Endodermal cell (in vitro differentiated cells): ENCODE data around the gene TMEM147. TPM values are rescaled to one million over a fixed set of nuclear protein-coding genes. Genes with fewer than 3 reads are reported as not detected.

ENCODE experiments used
- DNase-seq: peaks from one replicate; pipeline ENCODE4 v3.0.0-alpha.2; 2017
- H3K27ac ChIP-seq: 2 replicates; pipeline ENCODE4 v1.5.1; 2013; ENCODE audit warnings: mild to moderate bottlenecking, low read depth, low read length, moderate library complexity
- H3K27me3 ChIP-seq: 2 replicates; pipeline ENCODE4 v1.6.1; 2013; ENCODE audit warnings: mild to moderate bottlenecking, low read length, moderate library complexity; ENCODE audit not compliant: insufficient read depth, control insufficient read depth, poor library complexity, severe bottlenecking
- H3K36me3 ChIP-seq: 2 replicates; pipeline ENCODE4 v1.7.0; 2013; ENCODE audit warnings: mild to moderate bottlenecking, low read length, moderate library complexity; ENCODE audit not compliant: control insufficient read depth, insufficient read depth
- H3K4me1 ChIP-seq: one replicate; pipeline ENCODE4 v1.7.0; 2013; ENCODE audit warnings: low read length; ENCODE audit not compliant: control insufficient read depth, insufficient read depth
- H3K4me3 ChIP-seq: 2 replicates; pipeline ENCODE4 v1.5.1; 2013; ENCODE audit warnings: mild to moderate bottlenecking, low read length, moderate library complexity
- H3K9ac ChIP-seq: 2 replicates; pipeline ENCODE4 v1.6.1; 2013; ENCODE audit warnings: mild to moderate bottlenecking, low read length, moderate library complexity; ENCODE audit not compliant: poor library complexity, severe bottlenecking; ENCODE audit errors: extremely low read depth
- H3K9me3 ChIP-seq: 2 replicates; pipeline ENCODE4 v1.6.1; 2013; ENCODE audit warnings: mild to moderate bottlenecking, low read length, moderate library complexity; ENCODE audit not compliant: control insufficient read depth
- H3K27ac Mint-ChIP-seq: 2 replicates; pipeline ENCODE4 v1.8.0; 2020; ENCODE audit warnings: mixed read lengths
- H3K27me3 Mint-ChIP-seq: 2 replicates; pipeline ENCODE4 v1.8.0; 2021; ENCODE audit warnings: mild to moderate bottlenecking, mixed read lengths; ENCODE audit not compliant: insufficient read depth
- H3K36me3 Mint-ChIP-seq: 2 replicates; pipeline ENCODE4 v1.8.0; 2020; ENCODE audit warnings: low read depth, mixed read lengths
- H3K4me1 Mint-ChIP-seq: 2 replicates; pipeline ENCODE4 v1.8.0; 2020; ENCODE audit warnings: mixed read lengths
- H3K4me3 Mint-ChIP-seq: 2 replicates; pipeline ENCODE4 v1.8.0; 2020; ENCODE audit warnings: mild to moderate bottlenecking, moderate library complexity, mixed read lengths
- H3K9me3 Mint-ChIP-seq: 2 replicates; pipeline ENCODE4 v1.8.0; 2020; ENCODE audit warnings: mild to moderate bottlenecking, mixed read lengths
- WGBS, 2 experiments: methylation state at CpG; one replicate each; pipeline versions ENCODE4 v1.1.5 to v1.1.7; 2013; ENCODE audit warnings: missing lambda C conversion rate in 2 of 2, mixed read lengths in 1 of 2; ENCODE audit not compliant: insufficient coverage in 1 of 2, insufficient read length in 1 of 2; 5-methylcytosine and 5-hydroxymethylcytosine counted together
- total RNA-seq, 2 donors: library from RNA; stranded (reverse); fragmentation: NEBNext Ultra II Directional in 1 of 2; extraction: Animal tissue kit (Norgen Biotek cat#: 25700) in 1 of 2; gene quantifications; 2 replicates in 1 of 2; 3 replicates in 1 of 2; pipeline ENCODE4 v1.2.1, GENCODE V29; 2021
- TF ChIP-seq, protein P1 (sequence below): fragments of 200-600 bp; sonication (generic); conservative IDR thresholded peaks from 2 replicates; pipeline ENCODE4 v1.5.0; 2021; ENCODE audit warnings: antibody characterized with exemption, mild to moderate bottlenecking

Gene TMEM147
- total RNA-seq, 2 donors from 2014 or later: 109 to 119 TPM

DNA sequence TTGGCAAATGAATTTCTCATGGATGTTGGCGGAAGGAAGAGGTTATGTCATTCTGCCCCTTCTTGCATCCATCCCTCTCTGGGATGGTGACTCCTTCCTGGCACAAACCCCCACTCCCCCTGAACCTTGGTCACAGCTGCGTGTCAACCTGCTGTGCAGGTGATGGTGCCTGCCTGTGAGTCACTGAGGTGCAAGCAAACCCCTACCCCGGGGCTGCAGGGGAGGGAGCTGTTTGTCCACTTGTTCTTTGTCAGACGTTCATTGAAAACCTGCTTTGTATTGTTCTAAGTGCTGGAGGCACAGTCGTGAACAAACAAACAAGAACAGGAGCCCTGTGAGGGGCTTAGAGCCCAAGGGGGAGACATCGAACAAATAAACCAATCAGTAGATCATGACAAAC, 14.1 kb upstream of the TMEM147 start:
- Histone ChIP-seq H3K9ac (no peak overlapping the region), H3K4me1 (no peaks in the 10 kb centered on the region), H3K9me3 (no peaks in the 10 kb centered on the region), H3K27me3 (no peaks in the 10 kb centered on the region), H3K27ac (no peak overlapping the region), H3K36me3 (no peaks in the 10 kb centered on the region), H3K4me3 (no peak overlapping the region)
- TF ChIP-seq, protein P1, sequence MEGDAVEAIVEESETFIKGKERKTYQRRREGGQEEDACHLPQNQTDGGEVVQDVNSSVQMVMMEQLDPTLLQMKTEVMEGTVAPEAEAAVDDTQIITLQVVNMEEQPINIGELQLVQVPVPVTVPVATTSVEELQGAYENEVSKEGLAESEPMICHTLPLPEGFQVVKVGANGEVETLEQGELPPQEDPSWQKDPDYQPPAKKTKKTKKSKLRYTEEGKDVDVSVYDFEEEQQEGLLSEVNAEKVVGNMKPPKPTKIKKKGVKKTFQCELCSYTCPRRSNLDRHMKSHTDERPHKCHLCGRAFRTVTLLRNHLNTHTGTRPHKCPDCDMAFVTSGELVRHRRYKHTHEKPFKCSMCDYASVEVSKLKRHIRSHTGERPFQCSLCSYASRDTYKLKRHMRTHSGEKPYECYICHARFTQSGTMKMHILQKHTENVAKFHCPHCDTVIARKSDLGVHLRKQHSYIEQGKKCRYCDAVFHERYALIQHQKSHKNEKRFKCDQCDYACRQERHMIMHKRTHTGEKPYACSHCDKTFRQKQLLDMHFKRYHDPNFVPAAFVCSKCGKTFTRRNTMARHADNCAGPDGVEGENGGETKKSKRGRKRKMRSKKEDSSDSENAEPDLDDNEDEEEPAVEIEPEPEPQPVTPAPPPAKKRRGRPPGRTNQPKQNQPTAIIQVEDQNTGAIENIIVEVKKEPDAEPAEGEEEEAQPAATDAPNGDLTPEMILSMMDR: no peak
- Mint-ChIP-seq H3K27me3 (peaks cover 33% of the 10 kb centered on the region), H3K36me3 (no peaks in the 10 kb centered on the region), H3K27ac (no peak overlapping the region), H3K4me3 (no peak overlapping the region), H3K9me3 (no peaks in the 10 kb centered on the region), H3K4me1 (peaks cover 17% of the 10 kb centered on the region)
- 47 to 52% methylated on average over 4 to 6 of the region's 6 CpGs for WGBS, 2 experiments
- peak; percentile 65 for DNase-seq

- 88 to 92% methylated on average over 19 to 39 of the region's 39 CpGs for WGBS, 2 experiments
- Mint-ChIP-seq H3K4me3 (no peak within 1 kb of the TSS), H3K27ac (peak within 1 kb of the TSS; percentile 30)
Observed at GRCh38 chr19:35533201-35533821, 12.1 kb upstream of the TMEM147 start, which contains the start of gene GAPDHS. Gene GAPDHS (plus strand): TSS chr19:35533456. CDS start chr19:35533528, 72 bp downstream.

GRCh38 chr19:35533822-35534392, 11.5 kb upstream of the TMEM147 start:
- Histone ChIP-seq H3K36me3 (no peaks in the 10 kb centered on the region), H3K9me3 (no peaks in the 10 kb centered on the region), H3K9ac (no peak overlapping the region), H3K27ac (no peak overlapping the region), H3K4me1 (no peaks in the 10 kb centered on the region), H3K27me3 (no peaks in the 10 kb centered on the region), H3K4me3 (no peak overlapping the region)
- Mint-ChIP-seq H3K36me3 (no peaks in the 10 kb centered on the region), H3K27ac (peak overlapping the region; percentile 30), H3K4me3 (no peak overlapping the region), H3K9me3 (no peaks in the 10 kb centered on the region), H3K27me3 (peaks cover 14% of the 10 kb centered on the region), H3K4me1 (peaks cover 25% of the 10 kb centered on the region)
- peak; percentile 79 for DNase-seq
- 91 to 92% methylated on average over 9 to 30 of the region's 30 CpGs for WGBS, 2 experiments
- TF ChIP-seq, protein P1: peak; percentile 12

More at GRCh38 chr19:35533201-35533821, 12.1 kb upstream of the TMEM147 start, which contains the start of gene GAPDHS:
- Mint-ChIP-seq H3K9me3 (no peaks in the 10 kb centered on the region), H3K36me3 (no peaks in the 10 kb centered on the region), H3K27me3 (peaks cover 20% of the 10 kb centered on the region), H3K4me1 (peaks cover 25% of the 10 kb centered on the region)
- no peaks in the 10 kb centered on the region for H3K4me1 ChIP-seq
- H3K36me3 ChIP-seq: no peaks in the 10 kb centered on the region
- H3K27ac ChIP-seq: no peak within 1 kb of the TSS
- TF ChIP-seq, protein P1: no peak
- DNase-seq: no peak
- no peaks in the 10 kb centered on the region for H3K9me3 ChIP-seq
- no peak within 1 kb of the TSS for H3K4me3 ChIP-seq
- no peaks in the 10 kb centered on the region for H3K27me3 ChIP-seq
- H3K9ac ChIP-seq: no peak within 1 kb of the TSS
